H1 (cell line): ENCODE measurements around the gene CITED1.

Experiments used
- ASH2L ChIP-seq: fragments of 200-600, 300-600 bp; sonication (generic); IDR thresholded peaks from one replicate; pipeline ENCODE4 v1.7.1; 2017; ENCODE audit warnings: low read length
- ATF2 ChIP-seq: IDR thresholded peaks from 2 replicates; pipeline ENCODE4 v1.6.1; 2012; ENCODE audit warnings: low read length, inconsistent platforms
- CREB1 ChIP-seq: IDR thresholded peaks from 2 replicates; pipeline ENCODE4 v1.6.1; 2012; ENCODE audit warnings: inconsistent platforms
- CTCF ChIP-seq, 3 experiments: IDR thresholded peaks; 1 replicate in 2 of 3; 2 replicates in 1 of 3; pipeline versions ENCODE4 v1.5.1 to v1.6.1; 2011; ENCODE audit warnings: low read length in 3 of 3, mild to moderate bottlenecking in 3 of 3, inconsistent platforms in 2 of 3, low read depth in 1 of 3, moderate library complexity in 1 of 3; ENCODE audit not compliant: insufficient read depth in 1 of 3; ENCODE audit errors: control extremely low read depth in 1 of 3
- EP300 ChIP-seq, 2 experiments: IDR thresholded peaks; 1 replicate in 1 of 2; 2 replicates in 1 of 2; pipeline ENCODE4 v1.6.1; 2011 to 2012; ENCODE audit warnings: low read depth in 2 of 2, low read length in 2 of 2, mild to moderate bottlenecking in 2 of 2, borderline replicate concordance in 1 of 2, inconsistent platforms in 1 of 2, moderate library complexity in 1 of 2
- EZH2 ChIP-seq: fragments of 200-600 bp; sonication (generic); IDR thresholded peaks from 2 replicates; pipeline ENCODE4 v1.7.1; 2012; ENCODE audit warnings: low read depth, mild to moderate bottlenecking, moderate library complexity, low read length, inconsistent platforms; ENCODE audit not compliant: severe bottlenecking
- RAD21 ChIP-seq, 2 experiments: IDR thresholded peaks in 1 of 2; conservative IDR thresholded peaks in 1 of 2; 2 replicates each; pipeline ENCODE4 v1.6.1; 2011; ENCODE audit warnings: low read depth in 2 of 2, low read length in 2 of 2, improper control_type of control experiment in 1 of 2, inconsistent platforms in 1 of 2, mild to moderate bottlenecking in 1 of 2, moderate library complexity in 1 of 2
- RNF2 ChIP-seq: fragments of 200-900, 300-1000 bp; sonication (generic); IDR thresholded peaks from 2 replicates; pipeline ENCODE4 v1.7.1; 2016; ENCODE audit warnings: borderline replicate concordance, low read depth, mild to moderate bottlenecking, antibody characterized with exemption, low read length; ENCODE audit not compliant: poor library complexity, severe bottlenecking; ENCODE audit errors: missing control alignments
- SP1 ChIP-seq: IDR thresholded peaks from 2 replicates; pipeline ENCODE4 v1.6.1; 2011; ENCODE audit warnings: low read depth, low read length

DNA sequence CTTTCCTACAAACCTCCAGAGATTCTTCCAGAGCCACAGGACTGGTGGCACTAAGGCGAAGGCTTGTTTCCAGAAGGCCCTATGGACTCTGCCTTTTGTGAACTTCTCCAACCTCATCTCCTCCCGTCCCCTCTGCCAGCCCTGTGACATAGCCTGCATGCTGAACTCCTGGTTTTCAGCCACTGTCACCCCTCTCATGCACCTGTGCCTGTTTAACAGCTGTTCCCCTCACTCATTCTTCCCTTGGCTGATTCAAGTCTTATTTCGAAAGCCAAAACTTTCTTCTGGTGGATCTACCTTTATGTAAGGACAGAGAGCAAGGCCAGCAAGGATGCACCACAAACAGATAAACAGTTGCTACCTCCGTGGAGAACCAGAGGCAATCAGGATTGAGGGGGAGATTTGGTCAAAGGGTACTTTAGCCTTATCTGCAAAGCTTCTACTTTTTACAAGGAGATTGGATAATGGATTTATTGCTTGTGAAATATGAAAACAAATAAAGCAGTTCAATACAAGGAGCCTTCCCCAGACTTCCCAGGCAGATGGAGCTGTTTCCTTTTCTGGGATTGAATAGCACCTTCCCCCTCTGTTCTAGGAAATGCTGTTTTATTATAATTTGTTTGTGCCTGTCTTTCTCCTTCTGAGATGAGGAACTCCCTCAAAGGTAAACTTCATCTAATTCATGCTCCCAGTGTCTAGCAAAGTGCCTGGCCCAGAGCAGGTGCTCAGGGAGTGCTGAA is 5.7 kb downstream of the CITED1 start:
- TF ChIP-seq CREB1 (no peak), CTCF (IDR thresholded peaks at IDR 0.05; ENCODE audit: control extremely low read depth in 1 of 3, insufficient read depth in 1 of 3, low read depth in 1 of 3, low read length in 3 of 3) (no peak), EZH2 (no peak), SP1 (no peak), RNF2 (no peak), ATF2 (no peak), RAD21 (IDR thresholded peaks at IDR 0.05 in 1 of 2, conservative IDR thresholded peaks at IDR 0.05 in 1 of 2; ENCODE audit: low read depth in 2 of 2, low read length in 2 of 2) (no peak), ASH2L (no peak), EP300 (IDR thresholded peaks at IDR 0.05; ENCODE audit: borderline replicate concordance in 1 of 2, low read depth in 2 of 2, low read length in 2 of 2) (no peak)
